ENCODE data around the gene CATSPERD.
A peak's percentile ranks its signal among the peaks of the same experiment; 100 is the strongest.
"Not testable (repeated sequence)": the region's sequence is repeated elsewhere in the genome, so short reads cannot be mapped to it uniquely, and the experiment has no call there.

The CATSPERD gene

GRCh38 chr19:5698635-5699422, 21.6 kb upstream of the CATSPERD start:
- DNase-seq = no peak

GRCh38 chr19:5700455-5701092, 19.9 kb upstream of the CATSPERD start:
- DNase-seq = no peak

GRCh38 chr19:5702053-5702410, 18.4 kb upstream of the CATSPERD start:
- not testable (repeated sequence) for DNase-seq

GRCh38 chr19:5703819-5704818, 16.3 kb upstream of the CATSPERD start:
- no peak for DNase-seq

- no peak for DNase-seq
These were observed 14.9 kb upstream of the CATSPERD start for GRCh38 chr19:5705552-5705951.

GRCh38 chr19:5706876-5707573, 13.4 kb upstream of the CATSPERD start:
- DNase-seq = no peak

- no peak for DNase-seq
These were observed 12.6 kb upstream of the CATSPERD start for GRCh38 chr19:5707576-5708575.

- DNase-seq = no peak
These were observed 9.4 kb upstream of the CATSPERD start for GRCh38 chr19:5711025-5711424.

GRCh38 chr19:5711713-5712161, 8.7 kb upstream of the CATSPERD start:
- DNase-seq = no peak

- DNase-seq = no peak
These were observed 7.2 kb upstream of the CATSPERD start for GRCh38 chr19:5713228-5713627.

GRCh38 chr19:5714816-5715215, 5.6 kb upstream of the CATSPERD start:
- no peak for DNase-seq

GRCh38 chr19:5717215-5717935, 3.1 kb upstream of the CATSPERD start:
- no peak for DNase-seq

- no peak for DNase-seq
These were observed 2.3 kb upstream of the CATSPERD start for GRCh38 chr19:5718037-5718578.

- DNase-seq = peak; percentile 90
These were observed 1.7 kb upstream of the CATSPERD start for GRCh38 chr19:5718579-5719273.

- DNase-seq = no peak
These were observed 1.0 kb upstream of the CATSPERD start for GRCh38 chr19:5719274-5719960.

GRCh38 chr19:5727453-5728050, 7.1 kb downstream of the CATSPERD start:
- DNase-seq = no peak

GRCh38 chr19:5733172-5733571, 12.7 kb downstream of the CATSPERD start:
- not testable (repeated sequence) for DNase-seq

- DNase-seq = no peak
These were observed 18.0 kb downstream of the CATSPERD start for GRCh38 chr19:5738423-5738822.

- DNase-seq = no peak
These were observed 21.6 kb downstream of the CATSPERD start for GRCh38 chr19:5742051-5742450.

Measured in activated CD4-positive, alpha-beta T cell treated with anti-CD3 and anti-CD28 coated beads, Interleukin-10, Interleukin-2, amounts not matched to agents 100 ng/mL and 50 ng/mL, durations not matched to agents 16 hours and 8 hours (primary cell).